HFFc6 (cell line): Measurements from ENCODE around the gene POF1B. TPM values are rescaled to one million over a fixed set of nuclear protein-coding genes. Genes with fewer than 3 reads are reported as not detected.

ENCODE experiments used
- DNase-seq: peaks from one replicate; pipeline ENCODE4 v3.0.0-alpha.2; 2018
- H3K27ac Mint-ChIP-seq: 2 replicates; pipeline ENCODE4 v1.8.0; 2020; ENCODE audit warnings: mild to moderate bottlenecking, mixed read lengths
- H3K27me3 Mint-ChIP-seq: 2 replicates; pipeline ENCODE4 v1.8.0; 2021; ENCODE audit warnings: mild to moderate bottlenecking, moderate library complexity, mixed read lengths; ENCODE audit not compliant: insufficient read depth
- H3K36me3 Mint-ChIP-seq: 2 replicates; pipeline ENCODE4 v1.8.0; 2021; ENCODE audit warnings: low read depth, mixed read lengths
- H3K4me1 Mint-ChIP-seq: 2 replicates; pipeline ENCODE4 v1.8.0; 2020; ENCODE audit warnings: low read depth, mixed read lengths
- H3K4me3 Mint-ChIP-seq: 2 replicates; pipeline ENCODE4 v1.8.0; 2020; ENCODE audit warnings: mild to moderate bottlenecking, moderate library complexity, mixed read lengths
- H3K9me3 Mint-ChIP-seq: 2 replicates; pipeline ENCODE4 v1.8.0; 2020; ENCODE audit warnings: mild to moderate bottlenecking, mixed read lengths
- CTCF ChIP-seq: fragments of 200-600 bp; sonication (generic); IDR thresholded peaks from 2 replicates; pipeline ENCODE4 v1.5.0; 2021; ENCODE audit warnings: antibody characterized with exemption, mild to moderate bottlenecking
- total RNA-seq, 6 experiments: library from RNA; stranded (reverse); fragmentation: NEBNext Ultra II Directional; extraction: Animal tissue kit (Norgen Biotek cat#: 25700); gene quantifications; 2 replicates in 1 of 6; 3 replicates in 5 of 6; pipeline ENCODE4 v1.2.3, GENCODE V29; 2021

Gene POF1B
- total RNA-seq, 6 experiments from 2014 or later, result not detected

DNA sequence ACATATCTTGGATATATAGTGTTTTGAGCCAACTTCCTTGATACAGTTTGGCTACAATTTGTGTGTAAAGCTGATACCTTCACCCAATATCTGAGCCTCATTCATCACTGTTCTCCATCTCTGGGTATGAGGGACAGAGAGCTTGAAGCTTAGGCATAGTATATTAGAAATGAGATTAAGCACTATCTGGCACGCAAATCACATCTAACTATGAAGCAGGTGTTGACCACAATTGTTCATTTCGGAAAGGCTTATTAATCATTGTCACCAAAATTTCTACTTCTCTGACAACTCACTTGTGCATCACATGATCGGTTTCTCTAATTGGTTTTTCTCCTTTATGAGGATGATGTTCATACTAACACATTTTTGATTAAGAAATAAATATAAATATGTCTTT is 2.1 kb upstream of the POF1B start:
- Mint-ChIP-seq H3K36me3 (no peaks in the 10 kb centered on the region), H3K27me3 (no peaks in the 10 kb centered on the region), H3K9me3 (no peaks in the 10 kb centered on the region; the same call in 1 of the 2 replicates), H3K27ac (no peak overlapping the region), H3K4me3 (no peak overlapping the region), H3K4me1 (no peaks in the 10 kb centered on the region)
- TF ChIP-seq CTCF, result no peak
- no peak for DNase-seq

GRCh38 chrX:85378461-85378860 is 1.0 kb downstream of the POF1B start:
- DNase-seq, result no peak
- H3K27me3 Mint-ChIP-seq, result no peaks in the 10 kb centered on the region
- no peak overlapping the region for H3K4me3 Mint-ChIP-seq
- H3K4me1 Mint-ChIP-seq, result no peaks in the 10 kb centered on the region
- H3K27ac Mint-ChIP-seq, result no peak overlapping the region
- H3K36me3 Mint-ChIP-seq, result no peaks in the 10 kb centered on the region
- no peak for TF ChIP-seq CTCF
- no peaks in the 10 kb centered on the region; the same call in 1 of the 2 replicates for H3K9me3 Mint-ChIP-seq

- no peaks in the 10 kb centered on the region for H3K27me3 Mint-ChIP-seq
- no peaks in the 10 kb centered on the region for H3K4me1 Mint-ChIP-seq
- no peak for DNase-seq
- TF ChIP-seq CTCF, result no peak
- no peaks in the 10 kb centered on the region for H3K36me3 Mint-ChIP-seq
- H3K27ac Mint-ChIP-seq, result no peak overlapping the region
- no peaks in the 10 kb centered on the region; the same call in 1 of the 2 replicates for H3K9me3 Mint-ChIP-seq
- H3K4me3 Mint-ChIP-seq, result no peak overlapping the region
Observed at GRCh38 chrX:85375333-85375738, 4.1 kb downstream of the POF1B start.

GRCh38 chrX:85365370-85365995 is 14.0 kb downstream of the POF1B start:
- H3K4me3 Mint-ChIP-seq, result no peak overlapping the region
- no peaks in the 10 kb centered on the region for H3K4me1 Mint-ChIP-seq
- no peaks in the 10 kb centered on the region for H3K36me3 Mint-ChIP-seq
- TF ChIP-seq CTCF, result no peak
- H3K9me3 Mint-ChIP-seq, result peaks cover 27% of the 10 kb centered on the region
- H3K27ac Mint-ChIP-seq, result no peak overlapping the region
- H3K27me3 Mint-ChIP-seq, result no peaks in the 10 kb centered on the region
- no peak for DNase-seq

GRCh38 chrX:85359051-85359450 is 20.4 kb downstream of the POF1B start:
- no peak overlapping the region for H3K27ac Mint-ChIP-seq

More at GRCh38 chrX:85359051-85359450, 20.4 kb downstream of the POF1B start:
- Mint-ChIP-seq H3K36me3 (no peaks in the 10 kb centered on the region), H3K4me1 (no peaks in the 10 kb centered on the region), H3K4me3 (no peak overlapping the region), H3K27me3 (no peaks in the 10 kb centered on the region), H3K9me3 (peaks cover 22% of the 10 kb centered on the region)
- no peak for DNase-seq
- TF ChIP-seq CTCF, result no peak
